ENCODE results near the gene DAND5. TPM values are rescaled to one million over a fixed set of nuclear protein-coding genes. Genes with fewer than 3 reads are reported as not detected.

The DAND5 gene
- total RNA-seq, 1 experiment from 2014 or later, result 0.17 TPM

GRCh38 chr19:13001502-13002165 lies 32.3 kb downstream of the DAND5 start:
- no TSS peak for BruUV-seq (replicated peaks)
- Histone ChIP-seq H3K4me1 (ENCODE audit: insufficient read depth, low read length, poor library complexity, severe bottlenecking) (peaks cover 1% of the 10 kb centered on the region), H3K27me3 (replicated peaks; ENCODE audit: insufficient read depth, low read depth, low read length, poor library complexity) (no peaks in the 10 kb centered on the region), H3K36me3 (ENCODE audit: insufficient read depth, low read length, poor library complexity, severe bottlenecking) (no peaks in the 10 kb centered on the region), H3K27ac (ENCODE audit: low read depth, low read length, poor library complexity, severe bottlenecking) (peak overlapping the region; percentile 42), H3K4me3 (ENCODE audit: low read depth, low read length, poor library complexity, severe bottlenecking) (no peak overlapping the region), H3K9me3 (ENCODE audit: low read depth, low read length, poor library complexity, severe bottlenecking) (no peaks in the 10 kb centered on the region)
- intact Hi-C loops (cut with micrococcal nuclease; ENCODE audit: unreplicated experiment), result no loop called here
- ChIA-PET CTCF (no interaction called here), POLR2A (ENCODE audit: low non-redundant PET) (no interaction called here)
- no peak for DNase-seq (ENCODE audit: low spot score)
- TF ChIP-seq CTCF (conservative IDR thresholded peaks at IDR 0.05; ENCODE audit: low read depth, low read length) (no peak), EZH2 (IDR thresholded peaks at IDR 0.05; ENCODE audit: borderline replicate concordance, low read depth, low read length, poor library complexity, severe bottlenecking) (no peak)

- H3K27ac ChIP-seq (ENCODE audit: low read depth, low read length, poor library complexity, severe bottlenecking), result peak overlapping the region; percentile 42
- TF ChIP-seq EZH2 (IDR thresholded peaks at IDR 0.05; ENCODE audit: borderline replicate concordance, low read depth, low read length, poor library complexity, severe bottlenecking), result no peak
- no peak for TF ChIP-seq CTCF (conservative IDR thresholded peaks at IDR 0.05; ENCODE audit: low read depth, low read length)
- intact Hi-C loops (cut with micrococcal nuclease; ENCODE audit: unreplicated experiment), result no loop called here
- no peaks in the 10 kb centered on the region for H3K4me1 ChIP-seq (ENCODE audit: insufficient read depth, low read length, poor library complexity, severe bottlenecking)
- ChIA-PET CTCF (no interaction called here), POLR2A (ENCODE audit: low non-redundant PET) (no interaction called here)
- H3K36me3 ChIP-seq (ENCODE audit: insufficient read depth, low read length, poor library complexity, severe bottlenecking), result no peaks in the 10 kb centered on the region
- BruUV-seq (replicated peaks), result no TSS peak
- DNase-seq (ENCODE audit: low spot score), result no peak
- H3K9me3 ChIP-seq (ENCODE audit: low read depth, low read length, poor library complexity, severe bottlenecking), result no peaks in the 10 kb centered on the region
- no peaks in the 10 kb centered on the region for H3K27me3 ChIP-seq (replicated peaks; ENCODE audit: insufficient read depth, low read depth, low read length, poor library complexity)
- no peak overlapping the region for H3K4me3 ChIP-seq (ENCODE audit: low read depth, low read length, poor library complexity, severe bottlenecking)
Observed at GRCh38 chr19:13002166-13002898, 33.0 kb downstream of the DAND5 start.

- H3K4me1 ChIP-seq (ENCODE audit: insufficient read depth, low read length, poor library complexity, severe bottlenecking), result no peaks in the 10 kb centered on the region
- H3K27me3 ChIP-seq (replicated peaks; ENCODE audit: insufficient read depth, low read depth, low read length, poor library complexity), result no peaks in the 10 kb centered on the region
- ChIA-PET CTCF (no interaction called here), POLR2A (ENCODE audit: low non-redundant PET) (no interaction called here)
- H3K4me3 ChIP-seq (ENCODE audit: low read depth, low read length, poor library complexity, severe bottlenecking), result no peak overlapping the region
- H3K9me3 ChIP-seq (ENCODE audit: low read depth, low read length, poor library complexity, severe bottlenecking), result no peaks in the 10 kb centered on the region
- TF ChIP-seq CTCF (conservative IDR thresholded peaks at IDR 0.05; ENCODE audit: low read depth, low read length) (no peak), EZH2 (IDR thresholded peaks at IDR 0.05; ENCODE audit: borderline replicate concordance, low read depth, low read length, poor library complexity, severe bottlenecking) (no peak)
- DNase-seq (ENCODE audit: low spot score), result no peak
- H3K36me3 ChIP-seq (ENCODE audit: insufficient read depth, low read length, poor library complexity, severe bottlenecking), result no peaks in the 10 kb centered on the region
- intact Hi-C loops (cut with micrococcal nuclease; ENCODE audit: unreplicated experiment), result no loop called here
- H3K27ac ChIP-seq (ENCODE audit: low read depth, low read length, poor library complexity, severe bottlenecking), result no peak overlapping the region
- no TSS peak for BruUV-seq (replicated peaks)
Observed at GRCh38 chr19:13003081-13003480, 33.7 kb downstream of the DAND5 start.

All from A673 (cell line).